Left ventricle myocardium superior (tissue), 1 donor: ENCODE data around the gene ENGASE. TPM values are rescaled to one million over a fixed set of nuclear protein-coding genes. Genes with fewer than 3 reads are reported as not detected.
A peak's percentile ranks its signal among the peaks of the same experiment; 100 is the strongest.

ENCODE experiments used
- ATAC-seq: fragments of 200-7000 bp; cut with Tn5 transposase; one replicate; pipeline ENCODE4 v1.9.1; 2020; ENCODE audit warnings: mild to moderate bottlenecking, moderate library complexity
- DNase-seq: peaks from one replicate; pipeline ENCODE4 v3.0.0-alpha.2; 2020
- intact Hi-C: fragments of 100-400 bp; cut with micrococcal nuclease; formaldehyde crosslinking; loops from one replicate; pipeline ENCODE4 v1.11.0; 2022
- total RNA-seq: library from RNA; stranded (reverse); fragmentation: NEBNext Ultra II Directional; extraction: Animal tissue kit (Norgen Biotek cat#: 25700); gene quantifications from one replicate; pipeline ENCODE4 v1.2.1, GENCODE V29; 2021
- donor health status: DM: no; HTN: yes; CAD: no; lungs with severe emphysema.

ENGASE gene
- total RNA-seq, 1 donor from 2014 or later: 32.8 TPM

DNA sequence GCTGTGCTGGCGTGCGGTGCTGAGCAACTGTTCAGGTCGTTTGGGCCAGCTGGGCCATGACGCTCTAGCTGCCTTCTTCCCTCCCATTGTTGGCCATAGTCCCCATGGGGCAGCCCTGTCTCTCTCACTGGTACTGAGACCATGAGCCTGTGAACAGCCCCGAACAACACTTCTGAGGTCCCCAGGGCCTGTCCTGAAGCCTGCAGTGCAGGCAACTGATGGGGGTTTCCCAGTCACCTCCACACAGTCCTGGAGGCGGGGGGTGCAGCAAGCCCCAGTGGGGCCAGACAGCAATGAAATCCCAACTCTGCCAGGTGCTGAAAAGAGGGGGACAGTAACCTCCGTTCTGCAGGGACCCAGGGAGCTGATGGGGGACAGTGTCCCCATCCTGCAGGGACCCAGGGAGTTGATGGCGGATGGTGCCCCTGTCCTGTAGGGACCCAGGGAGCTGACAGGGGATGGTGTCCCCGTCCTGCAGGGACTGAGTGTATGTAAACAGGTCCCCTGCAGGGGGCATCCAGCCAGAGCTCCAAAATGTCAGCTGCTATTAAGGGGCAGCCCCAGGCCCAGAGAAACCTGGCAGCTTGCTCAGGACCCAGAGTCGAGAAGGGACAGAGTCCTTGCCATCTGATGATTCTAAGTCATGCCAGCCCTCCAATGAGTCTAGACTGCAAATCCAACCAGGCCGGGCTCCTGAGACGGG is 30.4 kb downstream of the ENGASE start:
- ATAC-seq (no peak), DNase-seq (no peak)
- intact Hi-C loops: no loop called here

DNA sequence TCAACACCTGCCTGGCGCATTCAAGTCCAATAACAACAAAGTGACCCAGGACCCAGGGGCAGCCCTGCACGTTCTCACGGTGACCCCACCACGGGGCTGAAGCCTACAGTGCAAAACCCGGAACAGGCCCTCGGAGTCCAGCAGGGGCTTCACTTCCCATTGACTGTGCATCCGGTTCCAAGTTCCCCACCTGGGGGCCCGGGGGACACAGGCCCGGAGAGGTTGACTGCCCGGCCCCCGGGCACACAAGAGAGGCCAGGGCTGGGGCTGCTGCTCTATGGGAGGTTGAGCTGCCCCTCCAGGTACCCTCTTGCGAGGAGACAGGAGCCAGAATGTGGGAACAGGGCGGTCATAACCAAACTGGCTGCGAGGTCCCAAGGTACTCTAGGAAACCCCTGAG is 31.3 kb downstream of the ENGASE start:
- DNase-seq (no peak), ATAC-seq (no peak)
- intact Hi-C loops: no loop called here

DNA sequence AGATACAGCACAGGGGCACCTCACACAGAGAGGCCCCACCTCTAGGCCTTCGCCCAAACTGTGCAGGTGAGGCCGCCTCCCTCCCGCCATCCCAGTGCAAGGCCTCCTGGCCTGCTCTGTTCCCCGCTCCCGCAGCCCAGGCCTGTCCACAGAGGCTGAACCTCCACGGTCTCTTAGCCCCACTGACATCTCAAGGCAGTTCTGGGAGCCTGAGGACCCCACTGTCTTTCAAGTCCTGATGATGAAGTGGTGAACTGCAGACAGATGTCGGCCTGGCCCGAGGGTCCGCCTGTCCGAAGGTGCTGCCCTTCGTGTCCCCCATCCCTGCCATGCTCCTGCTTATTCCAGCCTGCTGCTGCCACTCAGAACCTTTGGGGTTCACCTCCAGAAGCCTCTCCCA is 32.3 kb downstream of the ENGASE start:
- intact Hi-C loops: no loop called here
- no peak for ATAC-seq
- DNase-seq: no peak

DNA sequence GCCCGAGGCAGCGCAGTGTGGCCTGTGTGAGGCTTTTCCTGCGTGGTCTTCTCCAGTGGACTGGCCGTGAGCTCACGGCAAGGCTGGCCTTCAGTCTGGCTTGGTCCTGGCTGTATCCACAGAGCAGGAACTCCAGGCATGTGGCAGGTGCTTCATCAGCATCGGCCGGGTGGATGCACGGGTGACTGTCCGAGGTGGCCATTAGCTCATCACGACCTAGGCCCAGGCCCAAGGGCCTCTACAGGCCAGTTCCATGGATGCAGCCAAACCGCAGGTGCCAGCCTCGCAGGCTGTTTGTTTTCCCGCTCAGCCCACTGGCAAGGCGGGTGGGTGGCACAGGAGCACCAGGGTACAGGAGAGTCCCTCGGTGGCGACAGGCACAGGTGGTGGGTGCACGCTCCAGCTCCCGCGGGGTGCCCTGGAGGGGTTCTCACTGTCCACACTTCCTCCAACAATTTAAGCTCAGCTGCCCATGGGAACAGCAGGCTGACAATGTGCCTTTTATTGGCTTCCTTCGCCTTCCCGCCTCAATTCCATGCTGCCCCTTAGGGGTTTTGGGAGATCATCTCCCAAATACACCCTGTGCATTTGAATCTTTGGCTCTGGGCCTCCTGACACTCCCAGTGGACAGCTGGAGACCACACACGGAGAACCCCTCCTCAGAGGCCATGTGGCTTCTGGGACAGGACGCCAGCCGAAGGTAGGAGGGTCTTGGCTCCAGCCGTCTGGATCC is 33.0 kb downstream of the ENGASE start:
- no peak for ATAC-seq

GRCh38 chr17:79108232-79108850 is 33.7 kb downstream of the ENGASE start:
- ATAC-seq (no peak), DNase-seq (no peak)
- intact Hi-C loops: no loop called here

More for the DNA sequence above, 33.0 kb downstream of the ENGASE start:
- intact Hi-C loops: no loop called here
- no peak for DNase-seq

GRCh38 chr17:79108870-79109269 is 34.2 kb downstream of the ENGASE start:
- no peak for ATAC-seq

DNA sequence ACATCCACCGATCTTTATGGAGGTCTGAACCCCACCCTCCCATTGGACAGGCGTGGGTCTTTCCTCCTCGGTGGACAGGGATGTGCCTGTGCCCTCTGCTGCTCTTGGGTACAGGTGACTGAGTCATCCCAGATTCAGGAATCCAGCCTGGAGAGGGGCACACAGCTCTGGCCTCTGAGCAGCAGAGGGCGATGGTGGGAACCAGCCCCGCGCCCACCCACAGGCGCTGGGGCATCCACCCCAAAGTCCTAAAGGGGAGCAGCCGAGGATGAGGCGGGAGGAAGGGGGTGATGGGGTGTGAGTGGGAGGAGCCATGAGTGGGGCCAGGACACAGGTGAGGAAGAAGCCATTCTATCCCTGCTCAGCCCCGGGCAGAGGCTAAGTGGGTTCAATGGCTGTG is 35.0 kb downstream of the ENGASE start:
- DNase-seq: no peak
- ATAC-seq: no peak
- intact Hi-C loops: no loop called here

More at GRCh38 chr17:79108870-79109269, 34.2 kb downstream of the ENGASE start:
- intact Hi-C loops: no loop called here
- no peak for DNase-seq

DNA sequence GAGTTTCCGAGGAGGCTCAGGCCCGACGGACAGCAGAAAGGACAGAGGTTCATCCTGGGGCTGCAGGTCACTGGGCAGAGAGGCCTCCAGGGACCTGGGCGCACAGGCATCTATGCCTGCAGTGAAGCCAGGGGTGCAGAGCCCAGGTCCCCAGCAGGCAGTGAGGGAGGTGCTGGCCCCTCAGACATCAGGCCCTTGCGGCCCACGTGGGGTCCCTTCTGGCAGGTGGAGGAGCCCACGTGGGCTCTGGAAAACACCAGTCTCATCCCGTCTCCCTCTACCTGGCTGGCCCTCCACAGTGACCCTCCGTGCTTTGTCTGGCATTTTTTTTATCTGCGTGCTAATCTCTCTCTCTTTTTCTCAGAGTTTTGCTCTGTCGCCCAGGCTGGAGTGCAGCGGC is 36.5 kb downstream of the ENGASE start:
- DNase-seq (no peak), ATAC-seq (no peak)
- intact Hi-C loops: no loop called here

- intact Hi-C loops: no loop called here
- ATAC-seq: no peak
- DNase-seq: no peak
Measured at GRCh38 chr17:79112471-79112870, 37.8 kb downstream of the ENGASE start.

- ATAC-seq: no peak
- intact Hi-C loops: no loop called here
- DNase-seq: no peak
Measured at GRCh38 chr17:79113699-79114457, 39.3 kb downstream of the ENGASE start.

- intact Hi-C loops: no loop called here
- DNase-seq (peak; percentile 84), ATAC-seq (peak; percentile 88)
Measured at GRCh38 chr17:79114458-79115301, 40.1 kb downstream of the ENGASE start.

GRCh38 chr17:79115487-79115886 is 40.9 kb downstream of the ENGASE start:
- intact Hi-C loops: no loop called here
- DNase-seq (no peak), ATAC-seq (no peak)

GRCh38 chr17:79116575-79117368 is 42.1 kb downstream of the ENGASE start:
- intact Hi-C loops: no loop called here
- ATAC-seq (no peak), DNase-seq (no peak)

DNA sequence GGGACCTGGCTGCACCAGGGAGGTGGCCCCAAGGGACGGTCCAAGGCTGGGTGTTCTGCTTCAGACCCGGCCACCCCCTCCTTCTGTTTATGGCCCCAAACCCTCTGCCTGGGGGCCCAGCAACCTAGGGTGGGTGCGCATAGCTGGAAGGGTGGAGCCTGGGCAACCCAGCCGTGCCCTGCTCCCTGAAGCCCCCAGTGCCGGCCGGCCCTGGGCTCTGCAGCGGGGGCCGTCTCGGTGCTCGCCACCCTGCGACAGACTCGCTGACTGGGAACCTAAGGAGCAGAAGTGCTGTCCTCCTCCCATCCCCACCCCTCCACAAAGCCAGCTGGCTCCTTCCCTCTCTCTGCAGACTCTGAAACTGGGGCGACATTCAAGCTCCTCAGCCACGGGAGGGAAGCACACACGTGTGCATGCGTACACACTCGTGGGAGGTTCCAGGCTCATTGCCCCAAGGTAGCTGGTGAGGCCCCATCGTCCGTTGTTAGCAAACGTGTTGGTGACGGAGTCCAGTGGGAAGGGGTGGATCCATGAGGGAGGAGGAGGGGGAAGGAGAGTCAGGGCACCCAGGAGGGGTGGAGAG is 43.4 kb downstream of the ENGASE start:
- intact Hi-C loops: no loop called here
- ATAC-seq (no peak), DNase-seq (no peak)

DNA sequence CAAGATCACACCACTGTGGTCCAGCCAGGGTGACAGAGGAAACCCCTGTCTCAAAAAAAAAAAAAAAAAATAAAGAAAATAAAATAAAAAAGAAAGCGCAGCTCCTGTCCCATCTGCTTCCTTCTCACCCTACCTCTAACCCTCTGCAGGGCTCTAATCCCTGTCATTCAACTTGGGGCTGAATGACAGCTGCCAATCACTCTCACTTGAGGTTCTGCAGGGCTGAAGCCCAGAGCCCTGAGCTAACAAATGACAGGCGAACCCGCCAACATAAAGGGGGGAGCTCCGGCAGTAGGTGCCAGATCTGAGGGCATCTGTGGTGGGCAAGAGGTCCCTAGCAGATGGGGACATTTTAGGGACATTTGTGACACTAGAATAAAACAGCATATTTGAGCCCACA is 44.3 kb downstream of the ENGASE start:
- no peak for DNase-seq
- no peak for ATAC-seq
- intact Hi-C loops: no loop called here

DNA sequence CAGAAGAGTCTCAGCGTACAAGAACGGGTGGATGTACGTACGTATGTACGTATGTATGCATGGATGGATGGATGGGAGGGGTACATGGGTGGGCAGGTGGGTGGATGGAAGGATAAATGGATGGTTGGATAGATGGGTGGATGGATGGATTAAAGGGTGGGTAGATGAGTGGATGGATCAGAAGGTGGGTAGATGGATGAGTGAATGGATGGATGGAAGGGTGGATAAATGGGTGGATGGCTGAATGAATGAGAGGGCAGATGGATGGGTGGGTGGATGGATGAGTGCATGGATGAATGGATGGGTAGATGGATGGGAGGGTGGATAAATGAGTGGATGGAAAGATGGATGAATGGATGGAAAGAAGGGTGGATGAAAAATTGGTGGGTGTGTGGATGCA is 45.6 kb downstream of the ENGASE start:
- intact Hi-C loops: no loop called here
- ATAC-seq (no peak), DNase-seq (no peak)

GRCh38 chr17:79123988-79124387 is 49.4 kb downstream of the ENGASE start:
- DNase-seq (no peak), ATAC-seq (no peak)
- intact Hi-C loops: no loop called here
